ENCODE data around the gene SGPP2.

DNA sequence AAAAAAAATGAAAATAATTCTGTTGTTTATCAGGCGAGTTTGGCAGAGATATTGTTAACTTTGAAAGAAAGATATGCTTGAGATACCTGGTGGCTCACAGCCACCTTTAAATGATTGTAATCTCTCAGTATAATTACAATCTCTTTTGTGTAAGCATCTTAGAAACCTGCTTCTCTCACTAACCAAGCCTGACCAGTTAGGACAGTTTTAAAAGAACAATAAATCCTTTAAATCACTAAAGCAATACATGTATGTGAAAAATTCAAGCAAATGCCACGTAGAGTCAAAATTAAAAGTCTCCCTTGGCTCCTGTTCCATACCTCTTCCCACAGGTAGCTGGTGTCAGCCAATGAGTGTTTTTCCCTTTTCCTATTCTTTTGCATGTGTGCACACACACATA is 15.7 kb upstream of the SGPP2 start:
- no peak for TF ChIP-seq POLR2A (IDR thresholded peaks at IDR 0.05; ENCODE audit: low read length)
- TF ChIP-seq GATA1 (IDR thresholded peaks at IDR 0.05; ENCODE audit: low read depth, low read length): no peak
